ENCODE measurements around the gene AMPD1. TPM values are rescaled to one million over a fixed set of nuclear protein-coding genes. Genes with fewer than 3 reads are reported as not detected.

AMPD1 gene
- total RNA-seq, 1 experiment from 2014 or later = not detected

- peaks cover 43% of the 10 kb centered on the region for H3K27me3 Mint-ChIP-seq (ENCODE audit: low read depth)
- no peak overlapping the region for H3K14ac ChIP-seq (ENCODE audit: insufficient read depth, low read length)
- no peak overlapping the region for H3K18ac ChIP-seq (ENCODE audit: insufficient read length, low read depth, low read length)
- H3K27me3 ChIP-seq (ENCODE audit: insufficient read depth, low read length) = no peaks in the 10 kb centered on the region
- no peak overlapping the region for H3K4ac ChIP-seq (ENCODE audit: low read depth, low read length)
- no peak overlapping the region for H3K27ac Mint-ChIP-seq
- no peak overlapping the region for H2AK5ac ChIP-seq (ENCODE audit: insufficient read length, low read length)
- H3K23ac ChIP-seq (ENCODE audit: insufficient read length, low read depth, low read length) = no peak overlapping the region
- no peak overlapping the region for H3K9ac ChIP-seq (ENCODE audit: extremely low read depth, insufficient read length, low read length)
- DNase-seq = no peak
- H3K4me1 ChIP-seq (ENCODE audit: insufficient read depth, low read length) = no peaks in the 10 kb centered on the region
- no peak overlapping the region for H2BK20ac ChIP-seq (ENCODE audit: low read depth, low read length, poor library complexity, severe bottlenecking)
- H2BK15ac ChIP-seq (ENCODE audit: low read depth, low read length) = no peak overlapping the region
- no peaks in the 10 kb centered on the region for H3K23me2 ChIP-seq (ENCODE audit: insufficient read length, low read depth, low read length, poor library complexity, severe bottlenecking)
- no peak overlapping the region for H4K8ac ChIP-seq (replicated peaks; ENCODE audit: insufficient read length, low read depth, low read length)
- H4K5ac ChIP-seq (ENCODE audit: insufficient read length, low read depth, low read length) = no peak overlapping the region
- H2BK12ac ChIP-seq (ENCODE audit: insufficient read length, low read depth, low read length) = no peak overlapping the region
- no peaks in the 10 kb centered on the region for H3K79me1 ChIP-seq (ENCODE audit: insufficient read depth, low read depth, low read length, poor library complexity, severe bottlenecking)
- no peak overlapping the region for H4K91ac ChIP-seq (ENCODE audit: insufficient read length, low read depth, low read length)
- TF ChIP-seq CTCF (conservative IDR thresholded peaks at IDR 0.05) = no peak
- no peak overlapping the region for H2AFZ ChIP-seq (ENCODE audit: low read length)
- no CpG with 5 or more reads among the region's 1 CpG for WGBS (ENCODE audit: extremely low coverage, insufficient read length, low lambda C conversion rate)
- no peak overlapping the region for H2BK120ac ChIP-seq (ENCODE audit: low read depth, low read length, poor library complexity, severe bottlenecking)
- no peak overlapping the region for H3K4me2 ChIP-seq (ENCODE audit: insufficient read depth, insufficient read length, low read length)
- no peaks in the 10 kb centered on the region for H3K36me3 Mint-ChIP-seq (ENCODE audit: insufficient read depth in 1 of 3, low read depth in 3 of 3)
- H3K4me3 Mint-ChIP-seq = no peak overlapping the region
- no peak overlapping the region for H3T11ph ChIP-seq (ENCODE audit: low read length)
- H3K9me3 ChIP-seq (ENCODE audit: control insufficient read depth, low read depth, low read length) = no peaks in the 10 kb centered on the region
- no peaks in the 10 kb centered on the region for H4K20me1 ChIP-seq (ENCODE audit: control insufficient read depth, insufficient read depth, insufficient read length)
- H3K56ac ChIP-seq (ENCODE audit: insufficient read length, low read depth, low read length) = no peak overlapping the region
- no peaks in the 10 kb centered on the region for H3K79me2 ChIP-seq (ENCODE audit: insufficient read depth, low read length)
- H2BK5ac ChIP-seq (ENCODE audit: insufficient read length, low read length) = no peak overlapping the region
- H3K9me3 Mint-ChIP-seq = no peaks in the 10 kb centered on the region
- H3K4me1 Mint-ChIP-seq = no peaks in the 10 kb centered on the region
- H3K27ac ChIP-seq (ENCODE audit: insufficient read length, low read depth, low read length) = no peak overlapping the region
Observed at GRCh38 chr1:114676115-114676514, 19.2 kb downstream of the AMPD1 start.
